Measurements from ENCODE around the gene FTO. TPM values are rescaled to one million over a fixed set of nuclear protein-coding genes. Genes with fewer than 3 reads are reported as not detected.
A peak's percentile ranks its signal among the peaks of the same experiment; 100 is the strongest.
"Not testable (repeated sequence)": the region's sequence is repeated elsewhere in the genome, so short reads cannot be mapped to it uniquely, and the experiment has no call there.

FTO gene
- total RNA-seq, 1 experiment from 2014 or later, result 118 TPM

GRCh38 chr16:53855511-53855910 is 151.6 kb downstream of the FTO start:
- DNase-seq (ENCODE audit: low read depth), result no peak

- DNase-seq (ENCODE audit: low read depth), result no peak
Measured at GRCh38 chr16:53859995-53860540, 156.1 kb downstream of the FTO start.

DNA sequence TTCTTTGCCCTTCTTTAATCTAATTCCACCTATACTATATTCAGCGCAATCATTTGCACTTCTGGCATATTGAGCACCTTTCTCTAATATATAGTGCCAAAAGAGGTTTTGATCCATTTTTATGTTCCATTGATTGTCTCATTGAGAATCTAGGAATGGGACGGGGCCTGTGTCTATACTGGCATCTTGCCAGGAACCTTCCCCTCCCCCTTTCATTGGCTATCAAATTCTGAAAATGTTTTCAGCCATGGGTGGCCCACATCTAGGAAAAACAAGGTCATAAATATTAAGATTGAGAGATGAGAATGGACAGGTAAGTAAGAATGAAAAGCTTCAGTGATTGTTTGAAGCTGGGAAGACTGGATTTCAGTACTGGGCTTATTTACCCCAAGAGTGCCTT is 159.9 kb downstream of the FTO start:
- no peak for DNase-seq (ENCODE audit: low read depth)

- peak; percentile 54 for DNase-seq (ENCODE audit: low read depth)
Measured at GRCh38 chr16:53864819-53865493, 161.0 kb downstream of the FTO start.

DNA sequence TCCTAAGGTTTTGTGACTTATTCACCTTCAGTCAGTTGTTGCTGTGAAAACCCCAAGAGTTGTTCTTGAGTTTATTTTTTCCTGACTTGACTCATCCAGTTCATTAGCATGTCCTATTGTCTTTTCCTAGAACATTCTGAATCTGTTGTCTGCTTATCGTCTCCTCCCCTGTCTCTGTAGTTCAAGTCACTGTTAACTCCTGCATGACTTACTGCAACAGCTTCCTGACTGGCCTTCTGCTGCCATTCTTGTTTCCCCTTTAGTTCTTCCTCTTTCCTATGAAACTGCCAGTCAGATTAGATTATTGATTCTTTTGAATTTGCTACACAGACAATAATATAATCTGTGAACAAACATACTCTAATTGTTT is 161.5 kb downstream of the FTO start:
- DNase-seq (ENCODE audit: low read depth), result peak; percentile 87

DNA sequence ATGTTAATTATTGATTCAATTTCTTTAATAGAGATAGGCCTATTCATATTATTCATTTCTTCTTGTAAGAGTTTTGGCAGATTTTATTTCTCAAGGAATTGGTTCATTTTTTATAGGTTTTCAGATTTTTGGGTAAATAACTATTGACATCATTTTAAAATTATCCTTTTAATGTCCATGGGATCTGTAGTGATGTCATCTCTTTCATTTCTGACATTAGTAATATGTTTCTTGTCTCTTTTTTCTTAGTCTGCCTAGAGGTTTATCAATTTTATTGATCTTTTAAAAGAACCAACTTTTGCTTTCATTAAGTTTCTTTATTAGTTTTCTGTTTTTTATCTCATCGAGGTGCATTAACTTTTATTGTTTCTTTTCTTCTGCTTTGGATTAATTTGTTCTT is 162.6 kb downstream of the FTO start:
- DNase-seq (ENCODE audit: low read depth), result no peak

DNA sequence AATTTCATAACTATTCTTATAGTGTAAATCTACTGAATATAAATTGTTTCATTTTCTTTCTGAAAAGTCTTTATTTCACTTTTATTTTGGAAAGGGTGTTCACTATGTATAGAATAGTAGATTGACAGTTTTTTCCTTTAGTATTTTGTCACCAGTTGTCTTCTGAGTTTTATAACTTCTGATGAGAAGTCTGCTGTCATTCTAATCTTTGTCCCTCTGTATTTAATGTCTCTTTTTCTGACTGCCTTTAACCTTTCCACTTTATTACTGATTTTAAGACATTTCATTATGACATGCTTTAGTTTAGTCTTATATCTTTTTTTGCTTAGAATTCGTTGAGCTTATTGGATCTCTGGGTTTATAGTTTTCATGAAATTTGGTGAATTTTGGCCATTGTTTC is 166.9 kb downstream of the FTO start:
- DNase-seq (ENCODE audit: low read depth), result no peak

GRCh38 chr16:53872248-53873221 is 168.6 kb downstream of the FTO start:
- peak; percentile 82 for DNase-seq (ENCODE audit: low read depth)

DNA sequence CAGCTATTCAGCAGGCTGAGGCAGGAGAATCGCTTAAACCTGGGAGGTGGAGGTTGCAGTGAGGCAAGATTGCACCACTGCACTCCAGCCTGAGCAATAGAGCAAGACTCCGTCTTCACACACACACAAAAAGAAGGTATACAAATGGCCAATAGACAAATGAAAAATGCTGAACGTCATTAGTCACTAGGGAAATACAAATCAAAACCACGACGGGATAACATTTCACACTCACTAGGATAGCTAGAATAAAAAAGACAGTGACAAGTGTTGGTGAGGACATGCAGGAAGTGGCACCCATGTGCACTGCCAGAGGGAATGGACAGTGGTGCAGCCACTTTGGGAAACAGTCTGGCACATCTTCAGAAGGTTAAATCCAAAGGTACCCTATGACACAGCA is 172.9 kb downstream of the FTO start:
- DNase-seq (ENCODE audit: low read depth), result peak; percentile 47

DNA sequence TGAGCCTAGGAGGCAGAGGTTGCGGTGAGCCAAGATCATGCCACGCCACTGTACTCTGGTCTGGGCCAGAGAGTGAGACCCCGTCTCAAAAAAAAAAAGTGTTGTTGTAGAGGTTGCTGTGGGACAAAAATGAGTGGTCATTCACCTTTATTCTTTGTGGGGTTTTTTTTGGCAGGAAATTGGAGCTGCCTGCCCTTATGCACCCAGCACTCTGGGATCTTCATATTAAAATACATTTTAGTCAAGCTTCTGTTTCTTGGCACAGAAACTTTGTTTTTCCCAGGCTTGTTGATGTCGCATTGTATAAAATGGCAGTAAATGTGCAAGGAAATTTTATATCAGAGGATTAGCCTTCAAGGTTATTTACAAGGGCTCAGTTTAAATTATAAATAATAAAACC is 174.3 kb downstream of the FTO start:
- no peak for DNase-seq (ENCODE audit: low read depth)

GRCh38 chr16:53881371-53881770 is 177.4 kb downstream of the FTO start:
- DNase-seq (ENCODE audit: low read depth), result peak; percentile 76

DNA sequence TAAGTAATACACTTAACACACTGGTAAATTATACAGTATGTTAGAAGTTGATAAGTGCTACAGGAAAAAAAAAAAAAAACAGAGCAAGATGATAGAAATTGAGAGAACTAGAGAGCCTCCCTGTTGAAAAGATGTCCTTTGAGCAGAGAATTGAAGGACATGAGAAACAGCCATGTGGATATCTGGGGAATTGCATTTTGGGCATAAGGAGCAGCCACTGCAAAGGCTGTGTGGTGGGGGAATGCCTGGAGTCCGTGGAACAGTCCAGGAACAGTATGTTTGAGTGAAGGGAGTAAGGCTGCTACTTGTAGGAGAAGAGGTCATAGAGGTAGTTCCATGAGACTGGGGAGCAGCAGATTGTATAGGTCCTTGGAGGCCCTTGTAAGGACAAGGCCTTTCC is 178.4 kb downstream of the FTO start:
- DNase-seq (ENCODE audit: low read depth), result no peak

DNA sequence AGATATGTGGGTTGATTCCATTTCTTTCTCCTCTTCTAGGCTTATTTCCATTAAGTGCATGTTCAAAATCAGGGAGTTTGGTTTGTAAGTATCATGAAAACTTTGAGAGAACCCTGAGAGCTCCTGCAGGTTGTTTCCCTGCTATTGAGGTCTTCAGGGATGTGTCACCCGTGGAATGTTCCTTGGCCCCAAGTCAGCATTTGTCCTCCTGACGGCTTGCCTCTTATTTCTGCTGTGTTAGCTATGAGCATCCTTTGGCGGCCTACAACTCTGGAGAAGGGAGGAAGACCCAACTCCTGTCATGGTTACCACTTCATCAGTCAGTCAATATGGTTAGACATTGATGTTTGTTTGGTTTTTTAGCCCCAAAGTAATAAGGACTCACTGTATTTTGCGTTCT is 180.8 kb downstream of the FTO start:
- no peak for DNase-seq (ENCODE audit: low read depth)

- DNase-seq (ENCODE audit: low read depth), result no peak
Measured at GRCh38 chr16:53886482-53887378, 182.8 kb downstream of the FTO start.

DNA sequence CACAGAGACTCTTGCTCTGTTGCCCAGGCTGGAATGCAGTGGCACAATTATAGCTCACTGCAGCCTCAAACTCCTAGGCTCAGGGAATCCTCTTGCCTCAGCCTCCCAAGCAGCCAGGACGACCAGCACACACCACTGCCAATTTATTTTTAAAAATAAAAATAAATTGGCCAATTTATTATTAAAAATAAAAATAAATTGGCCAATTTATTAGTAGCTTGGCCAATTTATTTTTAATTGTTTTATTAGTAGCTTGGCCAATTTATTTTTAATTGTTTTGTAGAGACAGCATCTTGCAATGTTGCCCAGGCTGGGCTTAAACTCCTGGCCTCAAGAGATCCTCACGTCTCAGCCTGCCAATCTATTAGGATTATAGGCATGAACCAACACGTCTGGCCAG is 184.3 kb downstream of the FTO start:
- no peak for DNase-seq (ENCODE audit: low read depth)

DNA sequence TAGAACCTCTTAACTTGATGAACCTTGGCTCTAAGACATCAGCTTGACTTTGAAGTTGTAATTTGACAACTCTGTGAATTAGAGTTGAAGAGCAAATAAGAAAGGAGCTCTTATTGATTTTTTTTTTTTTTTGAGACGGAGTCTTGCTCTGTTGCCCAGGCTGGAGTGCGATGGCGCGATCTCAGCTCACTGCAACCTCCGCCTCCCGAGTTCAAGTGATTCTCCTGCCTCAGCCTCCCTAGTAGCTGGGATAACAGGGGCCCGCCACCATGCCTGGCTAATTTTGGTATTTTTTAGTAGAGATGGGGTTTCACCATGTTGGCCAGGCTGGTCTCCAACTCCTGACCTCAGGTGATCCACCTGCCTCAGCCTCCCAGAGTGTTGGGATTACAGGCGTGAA is 186.9 kb downstream of the FTO start:
- not testable (repeated sequence) for DNase-seq (ENCODE audit: low read depth)

DNA sequence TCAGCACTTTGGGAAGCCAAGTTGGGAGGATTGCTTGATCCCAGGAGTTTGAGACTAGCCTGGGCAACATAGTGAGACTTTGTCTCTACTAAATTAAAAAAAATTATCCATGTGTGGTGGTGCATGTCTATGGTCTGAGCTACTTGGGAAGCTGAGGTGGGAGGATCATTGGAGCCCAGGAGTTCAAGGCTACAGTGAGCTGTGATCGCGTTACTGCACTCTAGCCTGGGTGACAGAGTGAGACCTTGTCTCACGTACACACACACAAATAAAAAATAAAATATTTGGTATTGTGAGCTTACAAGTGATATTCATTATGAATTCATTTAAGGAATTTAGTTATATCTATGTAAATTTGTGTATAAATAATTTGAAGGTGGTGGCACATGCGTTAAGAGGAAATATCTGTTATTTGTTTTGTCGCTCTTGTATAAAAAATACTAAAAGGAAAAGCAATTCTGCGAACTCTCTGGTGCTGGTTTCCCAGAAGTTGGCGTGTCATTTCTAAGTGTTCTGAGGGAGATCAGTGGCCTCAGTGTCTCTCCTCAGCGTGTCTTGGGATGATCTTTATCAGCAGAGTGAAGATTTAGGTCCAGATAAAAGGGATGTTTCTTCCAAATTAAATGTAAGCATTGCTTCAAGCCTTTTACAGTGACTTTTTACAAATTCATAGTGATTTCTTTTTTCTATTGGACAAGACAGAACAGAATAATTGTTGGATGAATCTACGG is 187.6 kb downstream of the FTO start:
- no peak for DNase-seq (ENCODE audit: low read depth)

DNA sequence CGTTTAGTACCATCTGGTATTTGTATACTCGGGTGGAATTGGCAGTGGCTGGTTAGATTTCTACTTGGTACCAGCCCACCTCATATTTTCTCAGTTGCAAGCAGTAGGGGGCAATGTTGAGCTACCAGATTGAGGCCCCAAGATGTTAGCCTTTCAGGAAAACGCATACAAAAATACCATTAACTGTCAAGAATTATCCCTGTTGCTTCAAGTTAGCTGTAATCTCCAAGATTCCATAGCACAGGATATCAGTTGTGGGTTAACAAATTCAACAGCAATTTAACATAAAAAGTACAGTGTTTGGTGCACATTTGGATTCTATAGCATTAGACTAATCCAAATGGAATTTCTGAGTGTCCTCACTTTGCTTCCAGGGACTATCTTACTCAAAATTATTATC is 188.2 kb downstream of the FTO start:
- peak; percentile 78 for DNase-seq (ENCODE audit: low read depth)

DNA sequence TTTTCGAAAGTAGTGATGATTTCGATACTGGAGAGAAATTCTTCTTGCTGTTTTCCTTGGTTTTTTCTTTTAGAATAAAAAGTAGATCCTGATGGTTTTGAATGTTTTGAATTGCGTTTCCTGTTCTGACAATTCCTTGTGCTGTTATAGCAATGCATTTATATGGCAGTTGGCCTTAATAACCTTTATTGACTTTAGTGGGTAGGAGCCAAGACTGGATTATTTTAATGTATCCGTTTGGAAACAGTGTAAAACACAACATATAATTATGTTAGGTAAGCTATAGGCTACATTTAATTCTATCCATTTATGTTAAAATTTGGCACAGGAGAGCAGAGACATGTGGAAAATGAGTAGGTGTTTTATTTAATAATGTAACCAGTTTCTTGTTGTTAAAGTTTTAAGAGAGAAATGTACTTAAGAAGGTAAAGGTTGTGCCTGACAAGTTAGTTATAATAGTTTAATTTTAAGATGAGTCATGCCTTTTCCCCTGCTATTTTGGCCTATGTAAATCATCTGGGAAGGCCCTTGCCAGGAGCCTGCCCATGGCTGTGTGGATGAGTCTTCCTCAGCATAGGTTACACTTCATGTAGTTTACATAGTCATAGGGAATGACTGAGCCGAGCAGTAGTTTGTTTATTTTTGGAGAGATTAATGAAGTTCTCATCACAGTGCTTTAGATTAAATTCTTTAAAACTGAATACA is 189.9 kb downstream of the FTO start:
- DNase-seq (ENCODE audit: low read depth), result peak; percentile 69

- no peak for DNase-seq (ENCODE audit: low read depth)
Measured at GRCh38 chr16:53894686-53895085, 190.7 kb downstream of the FTO start.
